ENCODE data around the gene P2RY14.

Gene P2RY14

DNA sequence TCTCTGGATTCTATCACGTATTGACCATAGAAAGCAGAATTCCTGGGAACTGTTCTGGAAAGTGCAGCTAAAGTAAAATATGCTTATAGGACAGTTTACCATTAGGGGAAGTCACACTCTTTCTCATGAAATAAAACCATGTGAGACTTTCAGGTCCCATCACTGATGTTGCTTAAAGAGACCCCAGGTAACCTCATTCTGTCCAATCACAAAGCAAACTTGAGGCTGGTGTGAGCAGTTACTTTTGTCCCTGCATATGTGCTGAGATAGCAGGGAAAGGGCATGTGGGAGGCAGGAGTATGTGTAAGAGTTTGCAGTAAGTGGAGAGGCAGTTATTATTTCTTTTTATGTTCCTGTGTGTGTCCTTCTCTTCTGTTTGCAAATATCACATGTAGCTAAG is 22.2 kb upstream of the P2RY14 start:
- DNase-seq = no peak

GRCh38 chr3:151299006-151299405 is 20.7 kb upstream of the P2RY14 start:
- no peak for DNase-seq

DNA sequence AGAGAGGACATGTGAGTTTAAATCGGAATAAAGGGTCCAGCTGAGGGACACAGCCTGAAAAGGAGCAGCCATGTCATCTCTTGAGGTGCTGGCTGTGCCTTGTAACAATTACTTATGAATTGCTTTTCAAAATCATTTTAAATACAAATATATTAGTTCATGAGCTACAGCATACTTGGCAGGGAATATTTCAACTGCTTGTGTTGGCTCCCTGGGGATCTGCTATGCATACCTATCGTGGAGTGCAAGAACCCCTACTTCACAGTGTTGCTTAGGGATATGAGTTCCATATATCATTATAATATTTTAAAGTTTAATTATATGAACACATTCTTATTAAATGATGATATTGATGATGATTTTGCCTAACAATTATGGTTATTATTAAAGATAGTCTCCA is 19.1 kb upstream of the P2RY14 start:
- no peak for DNase-seq

DNA sequence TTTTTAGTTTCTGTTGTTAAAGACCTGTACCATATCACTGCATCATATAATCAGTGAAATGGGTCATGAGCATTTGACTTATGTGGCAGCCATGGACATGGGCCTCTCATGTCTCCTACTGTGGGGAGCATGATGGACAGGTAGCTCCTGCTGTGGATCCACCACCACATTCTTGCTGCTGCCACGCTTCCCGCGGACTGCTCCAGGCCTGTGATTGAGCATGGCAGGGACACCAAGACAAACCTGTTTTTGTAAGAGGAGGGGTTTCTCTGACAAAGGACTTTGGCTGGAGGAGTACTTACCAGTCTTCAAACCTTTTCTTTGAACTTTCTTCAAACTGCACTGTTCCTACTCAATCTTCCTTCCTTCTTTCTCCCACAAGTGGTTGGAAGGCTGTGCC is 17.9 kb upstream of the P2RY14 start:
- DNase-seq = no peak

- DNase-seq = no peak
Observed at GRCh38 chr3:151293127-151293526, 14.8 kb upstream of the P2RY14 start.

DNA sequence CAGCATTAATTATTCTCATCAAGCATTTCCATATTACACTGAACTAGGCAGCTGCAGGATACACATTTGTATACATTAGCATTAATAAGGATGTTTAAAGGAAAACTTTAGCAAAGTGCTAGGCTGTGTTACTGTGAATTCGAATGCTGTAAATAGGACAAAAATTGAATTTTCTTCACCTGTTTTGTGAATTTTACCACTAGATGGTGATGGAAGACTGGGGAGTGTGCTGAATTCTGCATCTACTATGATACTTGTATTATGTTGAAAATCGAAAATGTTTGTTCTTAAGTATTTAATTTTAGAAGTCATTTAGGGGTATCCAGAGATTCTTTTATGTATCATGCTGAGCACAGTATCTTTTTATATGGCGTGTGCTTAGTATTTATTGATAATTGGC is 12.3 kb upstream of the P2RY14 start:
- DNase-seq = no peak

DNA sequence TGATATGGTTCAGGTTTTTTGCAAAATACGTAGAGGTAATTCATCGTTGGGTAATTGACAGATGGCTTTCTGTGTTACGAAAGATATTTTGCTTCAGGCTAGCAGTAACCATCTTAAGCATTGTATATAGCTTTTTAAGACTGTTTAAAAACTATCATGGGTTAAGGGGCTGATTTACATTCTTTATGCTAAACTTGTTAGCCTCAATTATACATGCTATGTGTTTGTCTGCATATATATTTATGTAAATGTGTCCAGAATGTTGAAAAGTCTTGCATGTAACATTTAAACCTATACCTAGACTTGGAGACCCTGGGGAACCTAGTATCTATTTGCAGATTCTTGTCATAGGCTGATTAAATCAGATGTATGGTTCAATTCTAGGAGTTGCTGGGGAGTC is 11.1 kb upstream of the P2RY14 start:
- DNase-seq = no peak

DNA sequence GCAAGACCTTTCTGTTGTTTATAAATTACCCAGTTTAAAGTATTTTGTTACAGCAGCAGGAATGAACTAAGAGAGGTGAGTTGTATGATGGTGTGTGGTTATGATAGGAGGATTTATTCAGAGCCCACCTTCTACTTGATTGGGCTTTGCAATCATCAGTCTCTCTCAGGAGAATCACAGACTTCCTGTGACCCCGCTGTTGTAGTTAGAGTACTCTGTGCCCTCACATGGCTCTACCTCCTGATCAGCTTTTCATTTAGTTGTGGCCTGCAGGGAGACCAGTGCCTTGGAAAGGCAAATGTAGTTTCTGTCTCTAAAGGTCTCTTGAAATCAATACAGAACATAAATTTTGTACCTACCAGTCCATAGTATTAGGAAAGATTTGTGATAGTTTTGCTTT is 7.6 kb upstream of the P2RY14 start:
- DNase-seq = no peak

- DNase-seq = no peak
Observed at GRCh38 chr3:151283907-151284461, 5.6 kb upstream of the P2RY14 start.

GRCh38 chr3:151283387-151283786 is 5.0 kb upstream of the P2RY14 start:
- DNase-seq = no peak

DNA sequence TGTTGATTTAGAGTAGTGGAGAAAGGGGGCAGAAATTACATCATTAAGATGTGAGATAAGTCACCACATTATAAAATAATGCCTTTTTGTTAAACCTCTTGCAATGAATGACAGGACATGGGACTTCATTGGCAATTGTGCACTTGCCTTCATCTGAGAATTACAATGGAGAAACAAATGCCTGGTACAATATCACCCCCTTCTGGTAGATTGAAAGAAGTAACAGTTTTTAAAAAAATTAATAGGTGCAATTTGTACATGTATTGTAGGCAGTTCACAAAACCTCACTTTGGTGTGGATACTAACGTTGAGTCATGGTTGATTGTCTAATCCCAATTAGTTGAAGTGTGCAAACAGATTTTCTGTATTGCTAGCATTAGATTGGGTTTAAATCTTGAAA is 4.6 kb upstream of the P2RY14 start:
- peak; percentile 33 for DNase-seq

- no peak for DNase-seq
Observed at GRCh38 chr3:151281671-151282324, 3.5 kb upstream of the P2RY14 start.

DNA sequence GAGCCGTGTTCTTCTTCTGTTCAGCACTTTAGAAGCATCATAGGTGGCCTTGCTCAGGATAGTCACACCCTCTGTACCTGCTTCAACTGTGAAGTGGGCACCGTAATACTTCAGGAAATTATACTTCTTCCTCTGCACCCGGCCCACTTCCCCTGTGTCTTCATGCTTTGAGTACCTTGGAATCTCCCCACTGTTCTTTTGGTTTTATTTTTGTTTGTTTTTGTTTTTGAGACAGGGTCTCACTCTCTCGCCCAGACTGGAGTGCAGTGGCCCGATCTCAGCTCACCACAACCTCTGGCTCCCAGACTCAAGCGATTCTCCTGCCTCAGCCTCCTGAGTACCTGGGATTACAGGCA is 1.7 kb downstream of the P2RY14 start:
- DNase-seq = no peak

GRCh38 chr3:151276038-151276686 is 2.2 kb downstream of the P2RY14 start:
- DNase-seq = no peak

- no peak for DNase-seq
Observed at GRCh38 chr3:151275091-151275490, 3.3 kb downstream of the P2RY14 start.

DNA sequence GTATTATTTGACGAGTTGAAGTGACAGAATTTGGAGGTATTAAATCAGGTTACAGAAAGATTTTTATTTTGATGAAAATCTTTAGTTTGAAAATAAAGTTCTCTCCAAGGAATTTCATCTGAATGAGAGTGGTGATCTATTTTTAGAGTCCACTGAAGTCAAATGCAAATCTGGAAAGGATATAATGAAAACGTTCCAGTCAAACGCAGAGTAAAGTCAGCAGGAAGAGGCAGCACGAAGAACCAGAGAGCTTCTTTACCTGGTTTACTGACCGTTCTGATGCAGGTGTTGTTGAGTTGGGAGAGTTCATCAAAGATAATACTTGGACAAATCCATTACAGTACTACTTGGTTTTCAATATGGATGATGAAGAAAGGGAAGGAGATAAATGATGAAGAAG is 8.7 kb downstream of the P2RY14 start:
- no peak for DNase-seq

DNA sequence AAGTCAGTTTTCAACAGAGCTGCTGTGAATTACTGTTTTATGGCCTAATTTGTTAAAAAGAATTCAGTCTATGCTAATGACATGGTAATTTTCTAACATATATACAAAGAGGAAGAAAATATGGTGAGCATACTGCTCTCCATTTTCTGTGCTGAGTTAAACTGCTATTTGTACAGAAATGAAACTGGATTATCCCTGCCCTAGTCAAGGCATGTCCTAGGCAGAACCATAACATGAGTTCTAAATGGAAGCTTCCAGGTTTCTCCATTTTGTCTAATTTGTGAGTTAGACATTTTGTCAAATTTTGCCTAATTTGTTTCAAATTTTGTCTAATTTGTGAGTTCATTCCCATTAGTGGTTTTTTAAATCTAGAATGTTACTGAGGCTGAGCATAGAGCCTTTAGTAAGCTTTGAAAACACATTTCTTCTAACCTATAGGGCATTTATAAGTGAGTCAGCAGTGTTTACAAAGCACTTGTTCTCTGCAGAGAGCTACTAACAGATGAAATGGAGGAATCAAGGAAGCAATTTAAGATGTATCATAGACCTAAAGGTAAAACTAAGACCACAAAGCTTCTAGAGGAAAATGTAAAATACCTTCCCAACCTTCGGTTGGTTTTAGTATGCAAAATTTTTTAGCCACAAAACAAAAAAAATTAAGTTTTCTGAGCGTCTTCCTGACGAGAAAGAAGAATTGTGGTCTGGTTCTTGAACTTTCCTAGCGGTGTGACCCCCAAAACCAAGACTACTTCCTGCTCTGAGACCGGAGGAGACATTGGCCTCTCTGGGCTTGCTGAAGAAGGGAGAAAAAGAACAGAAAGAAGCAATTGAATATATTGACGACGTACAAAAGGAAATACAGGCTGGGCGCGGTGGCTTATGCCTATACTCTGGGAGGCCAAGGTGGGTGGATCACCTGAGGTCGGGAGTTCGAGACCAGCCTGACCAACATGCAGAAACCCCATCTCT is 9.8 kb downstream of the P2RY14 start:
- no peak for DNase-seq

DNA sequence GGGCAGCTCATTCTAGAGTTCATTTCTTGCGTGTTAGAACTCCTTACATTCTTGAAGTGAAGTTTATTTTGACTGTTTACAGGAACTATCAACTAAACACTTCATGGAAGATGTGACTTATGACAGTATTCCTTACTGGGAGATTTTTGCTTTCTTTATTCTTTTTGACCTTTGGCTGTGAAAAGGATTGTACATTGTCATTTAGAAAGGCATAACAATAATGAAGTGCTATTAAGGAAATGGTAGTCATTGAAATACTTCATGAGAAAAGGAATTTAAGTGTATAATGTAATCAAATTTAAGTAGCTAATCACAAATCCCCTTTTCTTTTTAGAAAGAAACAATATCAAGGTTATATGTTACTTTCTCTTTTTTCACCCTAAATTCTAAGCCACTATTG is 11.3 kb downstream of the P2RY14 start:
- no peak for DNase-seq

GRCh38 chr3:151265866-151266265 is 12.5 kb downstream of the P2RY14 start:
- peak; percentile 15 for DNase-seq

DNA sequence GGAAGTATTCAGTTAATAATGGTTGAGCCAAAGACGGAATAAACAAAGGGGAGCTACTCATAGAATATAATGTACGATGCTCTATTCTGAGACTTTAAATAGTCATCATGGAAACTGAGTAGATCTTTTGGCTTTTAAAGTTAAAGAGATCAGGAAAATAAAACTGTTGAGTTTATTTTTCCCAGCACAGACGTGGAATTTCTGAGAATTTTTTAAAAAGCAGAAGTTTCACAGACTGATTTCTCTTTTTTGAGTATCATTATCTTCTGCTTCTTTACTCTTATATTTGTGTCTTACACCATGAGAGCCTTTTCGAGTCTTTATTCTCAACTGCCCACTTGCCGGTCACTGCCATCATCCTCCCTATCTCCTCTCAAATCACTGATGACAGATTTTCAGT is 13.2 kb downstream of the P2RY14 start:
- no peak for DNase-seq

- peak; percentile 9 for DNase-seq
Observed at GRCh38 chr3:151264605-151265004, 13.7 kb downstream of the P2RY14 start.

- no peak for DNase-seq
Observed at GRCh38 chr3:151262871-151263525, 15.3 kb downstream of the P2RY14 start.

DNA sequence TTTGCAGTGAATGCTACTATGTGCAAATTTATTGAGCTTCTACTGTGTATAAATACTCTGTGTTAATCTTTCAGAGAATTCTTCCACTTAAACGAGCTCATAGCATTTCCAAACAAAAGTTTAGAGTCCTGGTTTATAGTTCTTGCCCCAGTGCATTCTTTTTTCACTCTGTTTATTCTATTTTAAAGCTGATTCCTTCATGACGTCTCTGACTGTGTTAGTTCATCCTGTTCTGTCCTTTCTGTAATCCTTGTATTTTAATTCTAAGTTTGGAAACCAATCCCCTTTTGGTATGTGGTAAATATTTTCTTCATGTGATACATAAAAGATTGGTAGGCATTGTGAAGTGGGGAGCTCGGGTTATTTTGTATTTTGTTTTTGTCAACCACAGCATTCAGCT is 18.7 kb downstream of the P2RY14 start:
- no peak for DNase-seq
